B cell (primary cell): ENCODE results near the gene DOCK3.

ENCODE experiments used
- EZH2 ChIP-seq: IDR thresholded peaks from 2 replicates; pipeline ENCODE4 v1.6.1; 2012; ENCODE audit warnings: borderline replicate concordance, low read depth, mild to moderate bottlenecking, moderate library complexity, low read length; ENCODE audit not compliant: insufficient read depth, poor library complexity, severe bottlenecking
- TF ChIP-seq, protein P1 (sequence below): fragments of 200-600 bp; IDR thresholded peaks from one replicate; pipeline ENCODE4 v1.8.0; 2022; ENCODE audit warnings: antibody characterized with exemption, mild to moderate bottlenecking

DNA sequence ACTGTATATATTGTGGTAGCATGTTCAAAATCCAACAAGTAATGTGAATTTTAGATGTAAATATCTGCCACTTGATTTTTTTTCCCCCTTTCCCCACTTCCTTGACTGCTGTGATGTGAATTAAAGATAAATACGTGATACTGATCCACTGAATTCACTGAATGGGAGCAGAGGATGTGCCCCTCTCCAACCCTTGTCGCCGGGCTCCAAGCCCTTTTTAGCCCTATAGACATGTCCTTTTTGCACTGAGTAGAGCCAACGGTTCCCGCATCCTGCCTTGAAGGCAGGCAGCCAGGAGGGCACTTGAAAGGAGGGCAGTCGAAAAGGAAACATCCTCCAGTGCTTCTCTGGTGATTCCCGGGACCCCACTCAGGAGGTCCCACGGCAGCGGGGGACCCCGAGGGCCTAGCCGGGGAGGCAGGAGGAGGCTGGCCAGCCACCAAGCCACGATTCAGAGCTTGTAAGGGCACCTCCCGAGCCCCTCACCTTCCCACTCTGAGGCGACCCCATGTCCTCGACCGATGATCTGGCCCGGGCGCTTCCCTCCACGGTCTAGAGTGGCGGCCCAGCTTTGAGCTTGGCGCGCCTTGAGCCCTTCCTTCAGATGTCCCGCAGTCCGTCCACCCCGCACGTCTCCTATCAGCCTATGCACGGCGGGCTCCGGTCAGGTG, 709.5 kb downstream of the DOCK3 start:
- no peak for TF ChIP-seq EZH2
- TF ChIP-seq, protein P1, sequence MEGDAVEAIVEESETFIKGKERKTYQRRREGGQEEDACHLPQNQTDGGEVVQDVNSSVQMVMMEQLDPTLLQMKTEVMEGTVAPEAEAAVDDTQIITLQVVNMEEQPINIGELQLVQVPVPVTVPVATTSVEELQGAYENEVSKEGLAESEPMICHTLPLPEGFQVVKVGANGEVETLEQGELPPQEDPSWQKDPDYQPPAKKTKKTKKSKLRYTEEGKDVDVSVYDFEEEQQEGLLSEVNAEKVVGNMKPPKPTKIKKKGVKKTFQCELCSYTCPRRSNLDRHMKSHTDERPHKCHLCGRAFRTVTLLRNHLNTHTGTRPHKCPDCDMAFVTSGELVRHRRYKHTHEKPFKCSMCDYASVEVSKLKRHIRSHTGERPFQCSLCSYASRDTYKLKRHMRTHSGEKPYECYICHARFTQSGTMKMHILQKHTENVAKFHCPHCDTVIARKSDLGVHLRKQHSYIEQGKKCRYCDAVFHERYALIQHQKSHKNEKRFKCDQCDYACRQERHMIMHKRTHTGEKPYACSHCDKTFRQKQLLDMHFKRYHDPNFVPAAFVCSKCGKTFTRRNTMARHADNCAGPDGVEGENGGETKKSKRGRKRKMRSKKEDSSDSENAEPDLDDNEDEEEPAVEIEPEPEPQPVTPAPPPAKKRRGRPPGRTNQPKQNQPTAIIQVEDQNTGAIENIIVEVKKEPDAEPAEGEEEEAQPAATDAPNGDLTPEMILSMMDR = no peak
